ENCODE data around the gene TBCA.
"Not testable (repeated sequence)": the region's sequence is repeated elsewhere in the genome, so short reads cannot be mapped to it uniquely, and the experiment has no call there.

Gene TBCA

DNA sequence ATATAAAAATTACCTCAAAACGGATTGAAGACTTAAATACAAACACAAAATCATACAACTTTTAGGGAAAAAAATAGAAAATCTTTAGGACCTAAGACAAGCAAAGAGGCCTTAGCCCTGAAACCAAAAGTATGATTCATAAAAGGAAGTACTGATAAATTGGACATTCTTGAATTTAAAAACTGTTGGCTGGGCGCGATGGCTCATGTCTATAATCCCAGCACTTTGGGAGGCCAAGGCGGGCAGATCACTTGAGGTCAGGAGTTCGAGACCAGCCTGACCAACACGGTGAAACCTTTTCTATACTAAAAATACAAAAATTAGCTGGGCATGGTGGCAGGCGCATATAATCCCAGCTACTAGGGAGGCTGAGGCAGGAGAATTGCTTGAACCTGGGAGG is 76.6 kb downstream of the TBCA start:
- DNase-seq, result not testable (repeated sequence)

DNA sequence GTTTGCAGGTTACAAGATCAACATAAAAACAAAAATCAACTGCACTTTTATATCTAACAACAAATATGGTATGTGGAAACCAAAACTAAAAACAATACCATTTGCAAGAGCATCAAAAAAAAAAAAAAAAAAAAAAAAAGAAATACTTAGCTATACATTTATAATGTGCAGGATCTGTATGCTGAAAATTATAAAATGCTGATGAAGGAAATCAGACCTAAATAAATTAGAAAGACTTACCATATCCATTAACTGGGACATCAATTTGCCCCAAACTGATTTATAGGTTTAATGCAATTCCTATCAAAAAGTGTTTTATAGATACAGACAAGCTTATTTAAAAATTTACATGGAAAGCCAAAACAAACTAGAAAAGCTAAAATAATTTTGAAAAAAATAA is 77.2 kb downstream of the TBCA start:
- DNase-seq, result no peak

GRCh38 chr5:77697692-77698091 is 78.4 kb downstream of the TBCA start:
- DNase-seq, result no peak

DNA sequence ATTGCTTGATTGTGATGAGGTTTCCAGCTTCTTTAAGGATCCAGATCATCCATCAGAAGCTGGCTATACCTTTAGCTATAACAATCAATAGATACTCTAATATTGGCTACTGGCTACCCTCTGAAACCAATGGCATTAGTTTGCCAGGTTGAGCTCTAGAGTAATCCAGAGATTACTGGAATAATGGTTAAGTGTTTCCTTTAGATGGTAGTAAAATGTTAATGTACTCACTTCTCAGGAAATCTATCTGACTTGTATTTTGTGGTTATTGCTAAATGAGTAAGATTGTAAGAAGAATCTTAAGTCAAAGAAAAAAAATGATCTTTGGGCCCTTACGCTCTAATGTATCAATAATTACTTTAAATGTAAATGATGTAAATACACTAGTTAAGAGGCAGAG is 80.0 kb downstream of the TBCA start:
- DNase-seq, result no peak

- no peak for DNase-seq
These were observed 82.2 kb downstream of the TBCA start for GRCh38 chr5:77693913-77694312.

DNA sequence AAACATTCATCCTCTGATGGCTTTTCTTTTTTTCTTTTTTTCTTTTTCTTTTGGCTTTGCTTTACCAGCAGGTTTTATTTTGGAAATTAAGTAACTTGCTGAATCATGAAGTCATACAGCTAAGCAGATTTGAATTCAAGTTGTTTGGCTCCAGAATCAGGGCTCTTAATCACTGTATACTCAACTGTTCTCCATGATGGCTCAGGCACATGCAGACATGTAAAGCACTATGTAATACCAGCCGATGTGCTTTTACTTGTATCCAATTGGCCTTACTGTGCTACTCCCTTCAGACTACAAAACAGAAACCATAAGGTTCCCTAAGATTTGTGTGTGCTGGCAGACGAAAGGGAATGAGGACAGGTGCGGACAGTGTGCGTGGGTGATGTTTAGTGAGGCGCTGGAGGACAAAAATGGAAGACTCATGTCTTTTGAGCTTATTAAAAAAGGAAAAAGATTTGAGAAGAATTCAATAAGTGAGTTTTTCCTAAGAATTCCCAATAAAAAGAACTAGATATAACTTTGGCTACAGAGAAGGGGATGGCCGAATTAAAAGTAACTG is 92.9 kb downstream of the TBCA start:
- no peak for DNase-seq

- DNase-seq, result no peak
These were observed 105.6 kb downstream of the TBCA start for GRCh38 chr5:77670526-77670925.

DNA sequence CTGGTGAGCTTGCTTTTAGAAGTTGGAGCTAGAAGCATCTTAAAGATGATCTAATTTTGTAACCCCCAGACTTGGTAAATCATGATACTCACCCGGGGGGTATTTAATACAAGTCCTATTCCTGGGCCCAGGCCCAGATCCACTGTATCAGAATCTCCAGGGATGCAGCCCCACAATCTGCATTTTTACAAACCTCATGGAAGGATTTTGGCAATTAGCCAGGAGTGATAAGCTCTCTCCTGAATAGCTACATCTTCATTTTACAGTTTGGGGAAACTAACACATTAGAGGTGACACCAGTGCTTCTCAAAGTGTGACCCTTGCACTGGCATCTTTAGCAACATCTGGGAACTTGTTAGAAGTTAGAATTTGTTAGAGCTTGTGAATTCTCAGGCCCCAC is 106.5 kb downstream of the TBCA start:
- no peak for DNase-seq

- DNase-seq, result no peak
These were observed 112.9 kb downstream of the TBCA start for GRCh38 chr5:77663090-77663863.

DNA sequence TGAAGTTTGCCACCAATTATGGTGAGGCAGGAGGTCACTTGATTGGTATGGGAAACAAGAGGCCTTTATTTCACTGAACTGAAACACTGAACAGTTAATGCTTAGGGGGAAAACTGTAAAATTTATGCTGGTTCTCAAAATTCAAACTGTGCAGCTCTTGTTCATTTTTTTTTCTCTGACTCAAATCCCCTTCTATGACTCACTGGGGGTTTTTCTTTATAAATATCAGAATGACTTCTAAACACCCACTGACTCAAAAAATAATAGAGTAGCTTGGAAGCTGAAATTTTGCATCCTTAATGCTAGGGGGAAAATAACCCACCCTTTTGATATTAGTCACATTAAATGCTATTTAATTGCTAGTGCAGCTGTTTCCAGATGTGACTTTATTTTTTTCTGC is 113.5 kb downstream of the TBCA start:
- DNase-seq, result no peak

DNA sequence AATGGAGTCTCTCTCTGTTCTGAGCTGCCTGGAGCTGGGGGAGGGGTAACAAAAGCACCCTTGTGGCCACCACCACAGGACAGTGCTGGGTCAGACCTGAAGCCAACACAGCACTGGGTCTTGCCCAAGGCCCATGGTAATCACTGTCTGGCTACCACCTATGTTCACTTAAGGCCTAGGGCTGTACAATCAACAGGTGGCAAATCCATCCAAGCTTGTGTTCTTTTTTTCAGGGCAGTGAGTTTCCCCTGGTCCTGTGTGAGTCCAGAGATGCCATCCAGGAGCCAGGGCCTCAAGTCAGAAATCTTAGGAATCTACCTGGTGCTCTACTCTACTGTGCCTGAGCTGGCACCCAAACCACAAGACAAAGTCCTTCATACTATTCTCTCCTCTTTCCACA is 117.5 kb downstream of the TBCA start:
- DNase-seq, result no peak

DNA sequence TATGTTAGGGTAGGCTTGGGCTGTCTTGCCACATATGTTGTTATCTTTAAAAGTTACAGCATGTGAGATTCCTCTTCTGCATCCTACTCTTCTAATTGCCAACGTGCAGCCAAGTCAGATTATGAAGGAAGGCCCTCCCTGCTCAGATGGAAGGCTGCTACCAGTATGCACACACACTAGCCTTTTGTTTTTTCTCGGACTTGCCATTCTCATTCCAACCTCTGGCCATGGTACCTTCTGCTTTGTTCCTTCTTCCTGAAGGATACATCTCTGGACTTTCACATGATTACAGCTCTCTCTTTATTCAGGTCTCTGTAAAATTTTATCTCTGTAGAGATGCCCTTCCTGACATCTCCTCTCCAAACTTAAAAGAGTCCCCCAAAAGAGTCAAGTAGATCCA is 124.8 kb downstream of the TBCA start:
- no peak for DNase-seq

- no peak for DNase-seq
These were observed 125.5 kb downstream of the TBCA start for GRCh38 chr5:77650686-77651085.

DNA sequence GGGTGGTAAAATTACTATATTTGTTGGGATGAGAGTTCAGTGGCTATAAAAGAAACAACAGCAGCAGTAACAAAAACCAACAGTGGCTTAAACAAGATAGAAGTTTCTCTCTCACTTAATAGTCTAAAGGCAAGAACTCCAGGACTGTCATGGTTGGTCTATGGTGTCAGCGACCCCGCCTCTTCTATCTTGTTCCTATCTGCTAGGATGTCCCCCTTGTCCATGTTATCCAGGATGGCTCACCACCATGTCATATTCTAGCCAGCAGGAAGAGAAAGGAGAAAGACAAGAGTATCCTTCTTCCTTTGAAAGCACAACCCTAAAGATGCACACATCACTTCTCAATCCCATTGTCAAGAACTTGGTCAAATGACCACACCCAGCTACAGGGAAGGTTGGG is 126.4 kb downstream of the TBCA start:
- DNase-seq, result no peak

DNA sequence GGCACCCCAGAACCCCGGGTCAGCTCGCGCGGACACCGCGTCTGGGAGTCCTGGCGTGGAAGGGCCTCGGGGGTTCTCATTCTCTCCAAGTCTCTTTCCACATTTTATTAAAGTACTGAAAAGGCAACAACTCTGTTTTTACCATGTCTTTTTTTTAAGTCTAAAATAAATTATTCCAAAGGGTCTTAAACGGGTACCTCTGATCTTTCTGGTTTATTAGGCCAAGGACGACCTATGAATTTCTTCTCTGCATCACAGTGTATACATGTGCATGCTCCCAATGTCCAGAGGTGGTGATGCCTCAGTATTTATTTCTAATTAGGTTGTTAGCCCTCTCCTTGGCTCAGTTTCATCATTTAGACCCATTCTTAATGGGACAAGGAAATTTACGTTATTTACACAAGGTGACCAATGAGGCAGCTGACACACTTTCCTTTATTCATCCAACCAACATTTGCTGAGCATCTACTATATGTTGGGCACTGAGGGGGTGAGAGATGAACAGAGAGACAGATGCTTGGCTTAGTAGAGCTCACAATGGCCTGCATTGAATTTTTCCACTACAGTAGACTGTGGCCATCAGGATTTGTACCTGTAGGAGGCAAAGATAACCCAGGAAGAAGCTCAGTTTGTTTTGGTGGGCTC is 130.0 kb downstream of the TBCA start:
- DNase-seq, result no peak

DNA sequence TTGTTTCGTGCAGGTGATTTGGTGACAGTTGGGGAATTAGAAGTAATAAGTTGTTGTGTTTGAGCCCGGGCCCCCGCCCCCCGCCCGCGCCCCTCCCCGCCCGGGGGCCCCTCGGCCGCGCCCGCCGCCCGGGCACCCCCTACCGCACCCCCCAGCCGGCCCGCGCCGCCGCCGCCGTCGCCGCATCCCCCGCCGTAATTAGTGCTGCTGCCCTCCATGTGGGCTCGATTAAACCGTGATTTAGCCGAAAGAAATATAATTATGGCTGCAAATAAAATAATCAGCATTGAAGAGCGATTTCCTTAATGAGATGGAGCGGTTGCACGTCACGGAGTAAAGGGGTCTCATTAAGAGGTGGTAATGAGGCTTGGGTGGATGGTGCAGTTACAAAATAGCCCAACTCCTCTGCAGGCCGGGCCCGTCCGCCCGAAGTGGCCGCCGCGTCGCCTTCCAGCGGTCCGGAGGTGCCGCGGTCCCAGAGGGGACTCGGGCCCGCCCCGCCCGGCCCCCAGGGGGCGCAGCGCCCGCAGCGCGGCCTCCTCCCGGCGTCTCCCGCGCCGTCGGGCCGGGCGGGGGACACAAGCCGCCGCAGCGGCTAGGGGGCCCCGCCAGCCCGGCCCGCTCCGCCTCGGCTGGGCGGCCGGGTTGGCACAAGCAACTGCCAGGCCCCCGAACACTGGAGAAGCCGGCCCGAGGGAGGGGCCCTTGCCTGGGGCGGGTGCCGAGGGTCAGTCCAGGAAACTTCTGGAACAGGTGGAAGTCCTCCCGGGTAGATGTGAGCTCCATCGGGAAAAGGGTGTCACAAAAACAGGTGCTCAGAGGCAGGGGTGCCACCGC is 130.8 kb downstream of the TBCA start:
- DNase-seq, result peak; percentile 1

- DNase-seq, result peak; percentile 9
These were observed 131.6 kb downstream of the TBCA start for GRCh38 chr5:77644371-77645157.

DNA sequence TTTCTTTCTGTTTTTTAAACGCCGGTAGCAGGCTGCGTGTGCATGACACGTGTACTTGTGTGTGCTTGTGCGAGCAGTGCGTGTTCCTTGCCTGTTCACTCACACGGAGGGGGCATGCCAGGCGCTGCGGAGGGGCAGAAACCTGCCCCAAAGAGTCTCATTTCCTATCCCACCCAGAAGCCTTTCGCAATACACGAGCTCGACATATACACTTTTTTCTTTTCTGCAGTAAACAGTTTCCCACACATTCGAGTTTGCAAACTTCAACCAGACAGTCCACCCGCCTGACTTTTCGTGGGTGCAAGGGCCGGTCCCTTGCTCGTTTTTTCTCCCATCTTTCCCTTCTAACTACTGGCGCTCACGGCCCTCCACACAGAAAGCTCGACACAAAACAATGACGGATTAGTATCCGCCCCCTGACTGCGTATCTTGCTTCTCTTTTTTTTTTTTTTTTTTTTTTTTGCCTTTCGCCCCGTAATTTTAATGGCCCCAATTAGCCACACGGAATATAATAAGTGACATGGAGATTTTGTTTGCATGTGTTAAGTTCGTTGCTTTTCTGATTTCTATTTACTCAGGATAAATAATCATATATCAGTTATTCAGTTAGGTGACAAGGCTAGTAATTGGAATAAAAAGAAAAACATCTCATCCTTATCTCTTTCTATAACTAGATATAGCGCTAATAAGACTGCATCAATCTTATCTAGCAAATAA is 132.3 kb downstream of the TBCA start:
- no peak for DNase-seq

GRCh38 chr5:77642738-77643653 is 133.1 kb downstream of the TBCA start:
- DNase-seq, result no peak

GRCh38 chr5:77641963-77642737 is 134.0 kb downstream of the TBCA start:
- no peak for DNase-seq

Measured in DMS79 treated with DMSO at 0.1 percent for 48 hours (cell line).